ENCODE data around the gene PLPP3. TPM values are rescaled to one million over a fixed set of nuclear protein-coding genes. Genes with fewer than 3 reads are reported as not detected.

Gene PLPP3
- polyA plus RNA-seq, 4 donors: 1.6 to 71.6 (median 23.1) TPM

DNA sequence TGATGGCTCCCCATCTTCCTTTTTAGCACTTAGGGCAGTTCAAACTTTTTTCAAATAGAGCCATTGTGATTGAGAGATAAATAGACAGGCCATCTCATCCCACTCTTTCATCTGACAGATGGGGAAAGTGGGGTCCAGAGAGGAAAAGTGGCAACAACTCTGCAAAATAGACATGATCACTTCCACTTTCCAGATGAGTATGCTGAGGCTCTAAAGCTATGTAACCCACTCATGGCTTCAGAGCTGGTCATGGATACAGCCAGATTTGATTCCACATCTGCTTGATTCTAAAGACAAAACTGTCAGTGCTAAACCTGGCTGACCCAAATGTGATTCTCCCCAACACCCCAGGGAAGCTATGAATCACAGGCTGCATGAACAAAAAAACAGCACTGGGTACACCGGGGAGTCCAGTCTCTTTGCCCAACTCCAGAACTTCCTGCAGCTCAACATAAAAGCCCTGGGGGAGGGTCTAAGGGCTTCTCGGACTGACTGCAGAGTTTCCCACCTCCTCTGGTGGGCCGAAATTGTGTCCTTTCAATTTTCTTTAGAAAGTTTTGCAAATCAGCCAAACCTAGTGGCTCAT lies 59.3 kb downstream of the PLPP3 start:
- H3K4me1 ChIP-seq (ENCODE audit: control insufficient read depth in 3 of 3, insufficient read depth in 2 of 3, low read depth in 1 of 3, low read length in 2 of 3): peaks cover 6 to 25% (median 13%) of the 10 kb centered on the region in 3 donors
- H3K9me3 ChIP-seq (ENCODE audit: control insufficient read depth in 2 of 2, insufficient read depth in 1 of 2, low read depth in 1 of 2, low read length in 1 of 2): no peaks in the 10 kb centered on the region
- 80 to 97% (median 91%) methylated on average over 3 of the region's 3 CpGs for WGBS, 3 donors
- H3K27me3 ChIP-seq (ENCODE audit: control insufficient read depth in 3 of 3, insufficient read depth in 3 of 3, low read length in 3 of 3): no peaks in the 10 kb centered on the region
- no peak for DNase-seq
- H3K4me3 ChIP-seq (ENCODE audit: low read depth in 1 of 3, low read length in 3 of 3): no peak overlapping the region
- H3K27ac ChIP-seq (ENCODE audit: low read depth in 1 of 3, low read length in 2 of 3): no peak overlapping the region
- no peak for FAIRE-seq
- peaks cover 0 to 38% (median 2%) of the 10 kb centered on the region in 3 donors for H3K36me3 ChIP-seq (ENCODE audit: control insufficient read depth in 3 of 3, insufficient read depth in 2 of 3, low read depth in 1 of 3, low read length in 3 of 3)

DNA sequence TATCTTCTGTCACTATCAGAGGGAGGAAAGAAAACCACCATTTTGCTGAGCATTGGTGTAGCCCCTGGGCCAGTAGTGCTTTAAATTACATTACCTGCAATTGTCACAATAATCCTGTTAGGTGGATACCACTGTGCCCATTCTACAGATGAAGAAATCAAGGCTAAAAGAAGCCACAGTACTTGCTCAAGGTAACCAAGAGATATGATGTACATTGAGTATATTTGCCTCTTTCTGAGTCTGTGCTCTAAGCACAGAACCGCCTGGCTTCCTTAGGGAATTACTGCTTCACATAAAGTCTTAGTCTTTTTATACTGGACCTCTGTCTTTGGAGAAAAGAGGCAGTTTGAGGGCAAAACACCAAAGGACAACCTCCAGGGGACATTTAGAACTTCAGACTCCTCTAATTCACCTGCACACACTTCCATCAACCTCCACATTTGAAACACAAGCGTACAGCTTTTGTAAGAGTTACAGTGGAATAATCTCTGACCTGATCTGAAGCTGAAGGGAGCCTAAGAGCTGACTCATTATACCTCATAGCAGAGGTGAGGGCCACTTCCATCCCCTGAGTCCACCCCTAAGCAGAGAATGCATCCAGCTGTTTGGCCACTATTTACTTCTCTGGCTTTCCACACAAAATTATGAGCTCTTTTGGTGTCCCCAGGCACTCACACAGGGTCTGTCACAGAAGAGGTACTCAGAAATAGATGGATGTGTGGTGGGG lies 61.8 kb downstream of the PLPP3 start:
- FAIRE-seq (no peak), DNase-seq (no peak)
- Histone ChIP-seq H3K27ac (ENCODE audit: low read depth in 1 of 3, low read length in 2 of 3) (peak overlapping the region; percentile 27 to 85 (median 80)), H3K4me1 (ENCODE audit: control insufficient read depth in 3 of 3, insufficient read depth in 2 of 3, low read depth in 1 of 3, low read length in 2 of 3) (peaks cover 6 to 25% (median 10%) of the 10 kb centered on the region in 3 donors), H3K4me3 (ENCODE audit: low read depth in 1 of 3, low read length in 3 of 3) (no peak overlapping the region), H3K9me3 (ENCODE audit: control insufficient read depth in 2 of 2, insufficient read depth in 1 of 2, low read depth in 1 of 2, low read length in 1 of 2) (no peaks in the 10 kb centered on the region), H3K27me3 (ENCODE audit: control insufficient read depth in 3 of 3, insufficient read depth in 3 of 3, low read length in 3 of 3) (no peaks in the 10 kb centered on the region), H3K36me3 (ENCODE audit: control insufficient read depth in 3 of 3, insufficient read depth in 2 of 3, low read depth in 1 of 3, low read length in 3 of 3) (peaks cover 0 to 29% (median 2%) of the 10 kb centered on the region in 3 donors)
- 93 to 98% (median 94%) methylated on average over 2 of the region's 2 CpGs for WGBS, 3 donors

- peak overlapping the region; percentile 69 to 85 (median 80) for H3K27ac ChIP-seq (ENCODE audit: low read depth in 1 of 3, low read length in 2 of 3)
- 12 to 50% (median 27%) methylated on average over 7 of the region's 7 CpGs for WGBS, 3 donors
- DNase-seq (peak; percentile 93 to 94), FAIRE-seq (peak; percentile 23)
- peaks cover 0 to 33% (median 2%) of the 10 kb centered on the region in 3 donors for H3K36me3 ChIP-seq (ENCODE audit: control insufficient read depth in 3 of 3, insufficient read depth in 2 of 3, low read depth in 1 of 3, low read length in 3 of 3)
- no peaks in the 10 kb centered on the region for H3K9me3 ChIP-seq (ENCODE audit: control insufficient read depth in 2 of 2, insufficient read depth in 1 of 2, low read depth in 1 of 2, low read length in 1 of 2)
- H3K4me1 ChIP-seq (ENCODE audit: control insufficient read depth in 3 of 3, insufficient read depth in 2 of 3, low read depth in 1 of 3, low read length in 2 of 3): peaks cover 6 to 25% (median 10%) of the 10 kb centered on the region in 3 donors
- H3K27me3 ChIP-seq (ENCODE audit: control insufficient read depth in 3 of 3, insufficient read depth in 3 of 3, low read length in 3 of 3): no peaks in the 10 kb centered on the region
- H3K4me3 ChIP-seq (ENCODE audit: low read depth in 1 of 3, low read length in 3 of 3): no peak overlapping the region
These were observed 62.7 kb downstream of the PLPP3 start for GRCh38 chr1:56516539-56517252.

- Histone ChIP-seq H3K36me3 (ENCODE audit: control insufficient read depth in 3 of 3, insufficient read depth in 2 of 3, low read depth in 1 of 3, low read length in 3 of 3) (peaks cover 0 to 37% (median 2%) of the 10 kb centered on the region in 3 donors), H3K4me3 (ENCODE audit: low read depth in 1 of 3, low read length in 3 of 3) (no peak overlapping the region), H3K4me1 (ENCODE audit: control insufficient read depth in 3 of 3, insufficient read depth in 2 of 3, low read depth in 1 of 3, low read length in 2 of 3) (peaks cover 6 to 30% (median 10%) of the 10 kb centered on the region in 3 donors), H3K27ac (ENCODE audit: low read depth in 1 of 3, low read length in 2 of 3) (peak overlapping the region; percentile 69 to 85 (median 80)), H3K27me3 (ENCODE audit: control insufficient read depth in 3 of 3, insufficient read depth in 3 of 3, low read length in 3 of 3) (no peaks in the 10 kb centered on the region), H3K9me3 (ENCODE audit: control insufficient read depth in 2 of 2, insufficient read depth in 1 of 2, low read depth in 1 of 2, low read length in 1 of 2) (no peaks in the 10 kb centered on the region)
- FAIRE-seq: no peak
- WGBS, 3 donors: 89 to 93% (median 91%) methylated on average over 4 of the region's 4 CpGs
- DNase-seq: no peak
These were observed 63.3 kb downstream of the PLPP3 start for GRCh38 chr1:56515898-56516538.

GRCh38 chr1:56512724-56513494 lies 66.5 kb downstream of the PLPP3 start:
- DNase-seq (no peak), FAIRE-seq (no peak)
- H3K4me3 ChIP-seq (ENCODE audit: low read depth in 1 of 3, low read length in 3 of 3): no peak overlapping the region
- 75 to 85% (median 77%) methylated on average over 8 of the region's 8 CpGs for WGBS, 3 donors
- H3K27me3 ChIP-seq (ENCODE audit: control insufficient read depth in 3 of 3, insufficient read depth in 3 of 3, low read length in 3 of 3): no peaks in the 10 kb centered on the region
- H3K36me3 ChIP-seq (ENCODE audit: control insufficient read depth in 3 of 3, insufficient read depth in 2 of 3, low read depth in 1 of 3, low read length in 3 of 3): peaks cover 0 to 42% (median 2%) of the 10 kb centered on the region in 3 donors
- no peak overlapping the region for H3K27ac ChIP-seq (ENCODE audit: low read depth in 1 of 3, low read length in 2 of 3)
- peaks cover 15 to 56% (median 23%) of the 10 kb centered on the region in 3 donors for H3K4me1 ChIP-seq (ENCODE audit: control insufficient read depth in 3 of 3, insufficient read depth in 2 of 3, low read depth in 1 of 3, low read length in 2 of 3)
- H3K9me3 ChIP-seq (ENCODE audit: control insufficient read depth in 2 of 2, insufficient read depth in 1 of 2, low read depth in 1 of 2, low read length in 1 of 2): no peaks in the 10 kb centered on the region

- Histone ChIP-seq H3K27ac (ENCODE audit: low read depth in 1 of 3, low read length in 2 of 3) (no peak overlapping the region), H3K9me3 (ENCODE audit: control insufficient read depth in 2 of 2, insufficient read depth in 1 of 2, low read depth in 1 of 2, low read length in 1 of 2) (no peaks in the 10 kb centered on the region), H3K27me3 (ENCODE audit: control insufficient read depth in 3 of 3, insufficient read depth in 3 of 3, low read length in 3 of 3) (no peaks in the 10 kb centered on the region), H3K36me3 (ENCODE audit: control insufficient read depth in 3 of 3, insufficient read depth in 2 of 3, low read depth in 1 of 3, low read length in 3 of 3) (peaks cover 0 to 46% (median 2%) of the 10 kb centered on the region in 3 donors), H3K4me1 (ENCODE audit: control insufficient read depth in 3 of 3, insufficient read depth in 2 of 3, low read depth in 1 of 3, low read length in 2 of 3) (peaks cover 20 to 57% (median 22%) of the 10 kb centered on the region in 3 donors), H3K4me3 (ENCODE audit: low read depth in 1 of 3, low read length in 3 of 3) (no peak overlapping the region)
- 91 to 95% (median 92%) methylated on average over 8 of the region's 8 CpGs for WGBS, 3 donors
- no peak for DNase-seq
- FAIRE-seq: no peak
These were observed 67.6 kb downstream of the PLPP3 start for GRCh38 chr1:56511766-56512165.

- H3K27me3 ChIP-seq (ENCODE audit: control insufficient read depth in 3 of 3, insufficient read depth in 3 of 3, low read length in 3 of 3): no peaks in the 10 kb centered on the region
- H3K4me1 ChIP-seq (ENCODE audit: control insufficient read depth in 3 of 3, insufficient read depth in 2 of 3, low read depth in 1 of 3, low read length in 2 of 3): peaks cover 20 to 57% (median 24%) of the 10 kb centered on the region in 3 donors
- H3K36me3 ChIP-seq (ENCODE audit: control insufficient read depth in 3 of 3, insufficient read depth in 2 of 3, low read depth in 1 of 3, low read length in 3 of 3): peaks cover 0 to 50% (median 2%) of the 10 kb centered on the region in 3 donors
- H3K27ac ChIP-seq (ENCODE audit: low read depth in 1 of 3, low read length in 2 of 3): no peak overlapping the region
- DNase-seq (no peak), FAIRE-seq (no peak)
- H3K4me3 ChIP-seq (ENCODE audit: low read depth in 1 of 3, low read length in 3 of 3): no peak overlapping the region
- WGBS, 3 donors: 79 to 86% (median 80%) methylated on average over 6 of the region's 6 CpGs
- H3K9me3 ChIP-seq (ENCODE audit: control insufficient read depth in 2 of 2, insufficient read depth in 1 of 2, low read depth in 1 of 2, low read length in 1 of 2): no peaks in the 10 kb centered on the region
These were observed 68.0 kb downstream of the PLPP3 start for GRCh38 chr1:56511364-56511763.

Data from small intestine (tissue), 7 donors.